HL-60 (cell line): ENCODE data around the gene MYG1.

Experiments used
- DNase-seq, 2 experiments: peaks; one replicate each; pipeline ENCODE4 v3.0.0-alpha.2; 2010 to 2020; ENCODE audit warnings: low read depth in 1 of 2, low spot score in 1 of 2
- H3K27ac ChIP-seq: fragments of 250-450 bp; sonication (Bioruptor Pico); replicated peaks from 2 replicates; pipeline ENCODE4 v1.5.1; 2020; ENCODE audit warnings: mild to moderate bottlenecking, moderate library complexity
- H3K27me3 ChIP-seq: fragments of 250-450 bp; sonication (Bioruptor Pico); 2 replicates; pipeline ENCODE4 v1.5.1; 2021; ENCODE audit warnings: mild to moderate bottlenecking, moderate library complexity; ENCODE audit not compliant: insufficient read depth, poor library complexity, severe bottlenecking
- H3K4me3 ChIP-seq: replicated peaks from 2 replicates; pipeline ENCODE4 v1.5.1; 2011; ENCODE audit warnings: mild to moderate bottlenecking, control low read depth, low read length; ENCODE audit not compliant: insufficient read depth
- CTCF ChIP-seq: IDR thresholded peaks from one replicate; pipeline ENCODE4 v1.5.1; 2011; ENCODE audit warnings: low read length, control low read depth, inconsistent platforms; ENCODE audit not compliant: insufficient read depth
- GABPA ChIP-seq: IDR thresholded peaks from 2 replicates; pipeline ENCODE4 v1.6.1; 2012; ENCODE audit warnings: low read depth
- POLR2AphosphoS5 ChIP-seq: IDR thresholded peaks from 2 replicates; pipeline ENCODE4 v1.6.1; 2012; ENCODE audit warnings: low read depth
- SPI1 ChIP-seq: IDR thresholded peaks from 2 replicates; pipeline ENCODE4 v1.6.1; 2012; ENCODE audit warnings: low read depth, mild to moderate bottlenecking, borderline replicate concordance
- TF ChIP-seq, protein P1 (sequence below): IDR thresholded peaks from 2 replicates; pipeline ENCODE4 v1.6.1; 2012; ENCODE audit warnings: low read depth; ENCODE audit not compliant: insufficient replicate concordance

MYG1 gene

DNA sequence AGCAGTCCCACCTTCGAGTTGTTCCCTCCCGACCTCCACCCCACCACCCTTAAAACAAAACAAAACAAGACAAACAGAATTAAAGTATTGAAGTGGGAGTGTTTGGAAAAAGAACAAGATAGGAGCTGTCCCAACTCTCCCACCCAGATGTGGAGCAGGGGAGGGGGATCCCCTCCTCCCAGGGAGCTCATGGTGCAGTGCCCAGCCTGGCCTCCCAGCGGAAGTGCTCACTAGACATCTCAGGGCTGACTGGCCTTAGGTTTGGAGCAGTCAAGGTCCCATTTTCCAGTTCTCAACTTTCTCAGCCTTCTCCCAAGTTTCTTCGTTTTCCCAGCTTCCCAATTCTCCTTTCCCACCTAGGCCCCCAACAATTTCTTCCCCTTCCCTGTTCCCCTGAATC is 33.8 kb downstream of the MYG1 start:
- TF ChIP-seq SPI1 = no peak
- Histone ChIP-seq H3K27me3 (peaks cover 11% of the 10 kb centered on the region), H3K4me3 (no peak overlapping the region)

DNA sequence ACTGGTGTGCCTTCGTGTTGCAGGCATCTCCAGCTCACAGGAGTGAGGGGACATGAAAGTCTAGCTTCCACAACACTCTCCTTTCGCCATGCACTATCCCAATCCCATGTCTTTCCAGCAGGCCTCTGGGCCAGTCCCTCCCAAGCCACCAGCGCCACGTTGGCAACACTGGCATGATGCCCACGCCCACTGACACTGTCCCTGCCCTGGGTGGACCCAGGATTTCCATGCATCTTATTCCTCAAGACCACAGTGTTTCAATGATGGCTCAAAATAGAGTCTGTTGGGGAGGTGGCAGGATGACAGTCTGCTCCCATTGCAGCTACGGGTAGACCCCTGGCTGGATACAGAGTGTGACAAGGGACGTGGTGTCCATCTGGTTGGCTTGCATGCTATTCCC is 34.4 kb downstream of the MYG1 start:
- DNase-seq = no peak
- H3K27me3 ChIP-seq = peaks cover 15% of the 10 kb centered on the region
- TF ChIP-seq, protein P1, sequence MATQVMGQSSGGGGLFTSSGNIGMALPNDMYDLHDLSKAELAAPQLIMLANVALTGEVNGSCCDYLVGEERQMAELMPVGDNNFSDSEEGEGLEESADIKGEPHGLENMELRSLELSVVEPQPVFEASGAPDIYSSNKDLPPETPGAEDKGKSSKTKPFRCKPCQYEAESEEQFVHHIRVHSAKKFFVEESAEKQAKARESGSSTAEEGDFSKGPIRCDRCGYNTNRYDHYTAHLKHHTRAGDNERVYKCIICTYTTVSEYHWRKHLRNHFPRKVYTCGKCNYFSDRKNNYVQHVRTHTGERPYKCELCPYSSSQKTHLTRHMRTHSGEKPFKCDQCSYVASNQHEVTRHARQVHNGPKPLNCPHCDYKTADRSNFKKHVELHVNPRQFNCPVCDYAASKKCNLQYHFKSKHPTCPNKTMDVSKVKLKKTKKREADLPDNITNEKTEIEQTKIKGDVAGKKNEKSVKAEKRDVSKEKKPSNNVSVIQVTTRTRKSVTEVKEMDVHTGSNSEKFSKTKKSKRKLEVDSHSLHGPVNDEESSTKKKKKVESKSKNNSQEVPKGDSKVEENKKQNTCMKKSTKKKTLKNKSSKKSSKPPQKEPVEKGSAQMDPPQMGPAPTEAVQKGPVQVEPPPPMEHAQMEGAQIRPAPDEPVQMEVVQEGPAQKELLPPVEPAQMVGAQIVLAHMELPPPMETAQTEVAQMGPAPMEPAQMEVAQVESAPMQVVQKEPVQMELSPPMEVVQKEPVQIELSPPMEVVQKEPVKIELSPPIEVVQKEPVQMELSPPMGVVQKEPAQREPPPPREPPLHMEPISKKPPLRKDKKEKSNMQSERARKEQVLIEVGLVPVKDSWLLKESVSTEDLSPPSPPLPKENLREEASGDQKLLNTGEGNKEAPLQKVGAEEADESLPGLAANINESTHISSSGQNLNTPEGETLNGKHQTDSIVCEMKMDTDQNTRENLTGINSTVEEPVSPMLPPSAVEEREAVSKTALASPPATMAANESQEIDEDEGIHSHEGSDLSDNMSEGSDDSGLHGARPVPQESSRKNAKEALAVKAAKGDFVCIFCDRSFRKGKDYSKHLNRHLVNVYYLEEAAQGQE = no peak
- no peak for TF ChIP-seq POLR2AphosphoS5
- TF ChIP-seq CTCF = no peak
- no peak for TF ChIP-seq SPI1
- TF ChIP-seq GABPA = no peak
- no peak overlapping the region for H3K27ac ChIP-seq
- no peak overlapping the region for H3K4me3 ChIP-seq

More for the DNA sequence above, 33.8 kb downstream of the MYG1 start:
- no peak for DNase-seq
- H3K27ac ChIP-seq = no peak overlapping the region

- TF ChIP-seq, protein P1 = no peak
- TF ChIP-seq GABPA = no peak
- no peak for TF ChIP-seq CTCF
- TF ChIP-seq POLR2AphosphoS5 = no peak
- TF ChIP-seq SPI1 = no peak
- Histone ChIP-seq H3K4me3 (no peak overlapping the region), H3K27ac (no peak overlapping the region), H3K27me3 (peaks cover 15% of the 10 kb centered on the region)
- no peak for DNase-seq
Measured at GRCh38 chr12:53334822-53335221, 35.3 kb downstream of the MYG1 start.

- peak in 1 of 2 experiments; percentile 75 for DNase-seq
- Histone ChIP-seq H3K4me3 (no peak within 1 kb of the TSS), H3K27me3 (peaks cover 15% of the 10 kb centered on the region), H3K27ac (no peak within 1 kb of the TSS)
- TF ChIP-seq, protein P1 = no peak
- no peak for TF ChIP-seq POLR2AphosphoS5
Measured at GRCh38 chr12:53336181-53336681, 36.7 kb downstream of the MYG1 start, which contains the start of gene SP7. TSS of gene SP7 (minus strand) at chr12:53336354. CDS start at chr12:53335646, 708 bp downstream.
